ENCODE measurements around the gene ANXA2R. TPM values are rescaled to one million over a fixed set of nuclear protein-coding genes. Genes with fewer than 3 reads are reported as not detected.

ANXA2R gene
- polyA plus RNA-seq, 1 experiment = 0.74 TPM

DNA sequence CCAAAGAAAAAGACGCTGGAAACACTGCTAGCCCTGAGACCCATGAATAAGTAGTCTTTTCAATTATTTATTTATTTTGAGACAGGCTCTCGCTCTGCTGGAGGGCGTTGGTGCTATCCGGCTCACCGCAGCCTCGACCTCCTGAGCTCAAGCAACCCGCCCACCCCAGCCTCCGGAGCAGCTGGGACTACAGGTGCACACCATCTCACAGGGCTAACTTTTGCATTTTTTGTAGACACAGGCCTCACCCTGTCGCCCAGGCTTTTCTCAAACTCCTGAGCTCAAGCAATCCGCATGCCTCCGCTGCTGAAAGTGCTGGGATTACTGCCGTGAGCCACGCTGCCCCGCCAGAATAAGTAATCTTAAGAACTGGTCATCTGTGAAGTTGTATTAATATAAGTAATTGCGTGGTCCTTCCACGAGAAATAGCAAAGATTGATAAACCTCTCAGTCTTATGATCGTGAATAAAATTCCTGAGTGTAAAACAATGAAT lies 1.6 kb downstream of the ANXA2R start:
- DNase-seq (ENCODE audit: low read depth) = no peak
- ChIA-PET CTCF (interaction anchor here (0.5 to 7.7 kb wide), 14 partner anchors 9 to 351 kb away, joined by 3 to 95 read pairs (median 4); no protein-coding TSS in a partner anchor), POLR2A (no interaction called here)
- TF ChIP-seq, protein P1, sequence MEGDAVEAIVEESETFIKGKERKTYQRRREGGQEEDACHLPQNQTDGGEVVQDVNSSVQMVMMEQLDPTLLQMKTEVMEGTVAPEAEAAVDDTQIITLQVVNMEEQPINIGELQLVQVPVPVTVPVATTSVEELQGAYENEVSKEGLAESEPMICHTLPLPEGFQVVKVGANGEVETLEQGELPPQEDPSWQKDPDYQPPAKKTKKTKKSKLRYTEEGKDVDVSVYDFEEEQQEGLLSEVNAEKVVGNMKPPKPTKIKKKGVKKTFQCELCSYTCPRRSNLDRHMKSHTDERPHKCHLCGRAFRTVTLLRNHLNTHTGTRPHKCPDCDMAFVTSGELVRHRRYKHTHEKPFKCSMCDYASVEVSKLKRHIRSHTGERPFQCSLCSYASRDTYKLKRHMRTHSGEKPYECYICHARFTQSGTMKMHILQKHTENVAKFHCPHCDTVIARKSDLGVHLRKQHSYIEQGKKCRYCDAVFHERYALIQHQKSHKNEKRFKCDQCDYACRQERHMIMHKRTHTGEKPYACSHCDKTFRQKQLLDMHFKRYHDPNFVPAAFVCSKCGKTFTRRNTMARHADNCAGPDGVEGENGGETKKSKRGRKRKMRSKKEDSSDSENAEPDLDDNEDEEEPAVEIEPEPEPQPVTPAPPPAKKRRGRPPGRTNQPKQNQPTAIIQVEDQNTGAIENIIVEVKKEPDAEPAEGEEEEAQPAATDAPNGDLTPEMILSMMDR (IDR thresholded peaks at IDR 0.05; ENCODE audit: insufficient read depth, low read depth, low read length) = no peak
- no peaks in the 10 kb centered on the region for H3K36me3 ChIP-seq (ENCODE audit: control insufficient read depth, insufficient read depth, low read length)
- H3K4me3 ChIP-seq (ENCODE audit: low read depth, low read length) = peak overlapping the region; percentile 30; the same call in 1 of the 2 replicates
- H3K27me3 ChIP-seq (ENCODE audit: control insufficient read depth, insufficient read depth, low read length) = no peaks in the 10 kb centered on the region

DNA sequence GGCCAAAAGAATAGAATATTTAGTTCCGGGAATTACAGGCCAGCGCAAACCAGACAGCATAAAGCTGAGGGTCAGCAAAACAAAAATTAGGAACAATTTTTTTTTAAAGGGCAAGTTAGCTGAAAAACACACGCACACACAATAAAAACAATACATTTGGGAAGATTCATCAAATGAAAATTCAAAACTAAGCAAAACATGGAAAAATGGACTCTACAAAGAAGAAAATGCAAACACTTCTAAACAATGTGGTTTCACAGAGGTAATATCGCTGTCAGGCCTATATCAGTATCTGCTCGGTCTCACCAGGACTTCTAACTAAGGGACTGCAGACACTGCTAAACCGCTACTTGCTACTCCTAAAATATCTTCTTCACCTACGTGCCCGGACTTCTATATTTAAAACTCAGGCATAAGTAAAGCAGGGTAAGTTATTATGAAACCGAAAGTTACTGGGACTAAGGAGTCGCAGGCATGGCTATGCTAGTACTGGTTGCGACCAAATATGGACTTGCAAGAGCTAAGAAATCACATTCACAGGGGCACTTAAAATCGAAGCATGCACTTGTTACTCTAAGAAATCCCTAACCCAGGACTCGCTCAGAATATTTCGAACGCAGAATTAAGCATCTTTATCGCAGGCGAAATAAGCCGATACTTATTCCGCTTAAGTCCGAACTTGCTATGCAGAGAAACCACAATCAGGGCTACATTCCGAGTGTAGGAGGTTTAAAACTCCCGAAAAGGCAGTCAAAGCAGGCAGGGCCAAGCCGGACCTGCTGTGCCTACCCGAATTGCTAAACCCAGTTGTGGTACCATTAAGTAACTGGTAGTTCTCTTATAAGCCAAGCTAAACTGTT lies 2.3 kb downstream of the ANXA2R start:
- TF ChIP-seq, protein P1 (IDR thresholded peaks at IDR 0.05; ENCODE audit: insufficient read depth, low read depth, low read length) = no peak
- ChIA-PET POLR2A (no interaction called here), CTCF (interaction anchor here (0.5 to 7.7 kb wide), 15 partner anchors 8 to 352 kb away, joined by 3 to 95 read pairs (median 4); no protein-coding TSS in a partner anchor)
- Histone ChIP-seq H3K27me3 (ENCODE audit: control insufficient read depth, insufficient read depth, low read length) (no peaks in the 10 kb centered on the region), H3K36me3 (ENCODE audit: control insufficient read depth, insufficient read depth, low read length) (no peaks in the 10 kb centered on the region), H3K4me3 (ENCODE audit: low read depth, low read length) (peak overlapping the region; percentile 30)
- no peak for DNase-seq (ENCODE audit: low read depth)

DNA sequence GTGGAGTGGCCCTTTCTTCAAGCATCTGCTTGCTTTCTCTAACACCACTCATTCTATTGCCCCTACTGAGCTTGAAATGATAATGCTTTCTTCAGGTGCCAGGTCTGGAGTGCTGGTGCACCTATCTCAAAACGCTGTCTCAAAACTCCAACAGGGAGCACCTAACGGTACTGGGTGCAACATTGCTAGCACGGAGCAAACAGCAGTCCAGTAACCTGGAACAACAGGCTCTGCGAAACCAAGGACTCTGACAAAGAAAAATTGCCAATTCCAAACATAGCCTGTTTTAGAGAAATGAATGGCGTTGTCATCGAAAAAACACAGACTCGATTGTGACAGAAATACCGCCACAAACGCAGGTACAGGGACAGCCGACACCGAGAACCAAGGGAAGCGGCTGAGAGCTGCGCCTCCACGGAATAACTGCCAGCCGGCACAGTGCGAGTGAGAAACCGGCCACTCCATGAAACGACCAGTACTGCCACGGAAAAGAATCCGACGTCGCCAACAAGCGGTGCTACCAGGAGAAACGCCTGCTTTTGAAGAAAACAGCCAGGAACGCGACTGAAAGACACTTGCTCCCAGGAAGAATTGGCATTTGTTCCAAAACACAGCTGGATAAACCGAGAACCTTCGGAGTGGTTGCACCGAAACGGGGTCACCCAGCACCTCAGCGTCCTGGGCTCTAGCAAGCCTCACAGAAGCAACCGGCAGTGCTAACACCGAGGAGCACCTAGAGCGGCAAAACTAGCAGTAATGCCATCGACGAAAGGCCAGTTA lies 3.1 kb downstream of the ANXA2R start:
- Histone ChIP-seq H3K36me3 (ENCODE audit: control insufficient read depth, insufficient read depth, low read length) (no peaks in the 10 kb centered on the region), H3K27me3 (ENCODE audit: control insufficient read depth, insufficient read depth, low read length) (no peaks in the 10 kb centered on the region), H3K4me3 (ENCODE audit: low read depth, low read length) (peak overlapping the region; percentile 30)
- ChIA-PET CTCF (interaction anchor here (0.8 to 7.7 kb wide), 8 partner anchors 9 to 126 kb away, joined by 3 to 95 read pairs (median 4); no protein-coding TSS in a partner anchor), POLR2A (no interaction called here)
- TF ChIP-seq, protein P1 (IDR thresholded peaks at IDR 0.05; ENCODE audit: insufficient read depth, low read depth, low read length) = no peak
- no peak for DNase-seq (ENCODE audit: low read depth)

DNA sequence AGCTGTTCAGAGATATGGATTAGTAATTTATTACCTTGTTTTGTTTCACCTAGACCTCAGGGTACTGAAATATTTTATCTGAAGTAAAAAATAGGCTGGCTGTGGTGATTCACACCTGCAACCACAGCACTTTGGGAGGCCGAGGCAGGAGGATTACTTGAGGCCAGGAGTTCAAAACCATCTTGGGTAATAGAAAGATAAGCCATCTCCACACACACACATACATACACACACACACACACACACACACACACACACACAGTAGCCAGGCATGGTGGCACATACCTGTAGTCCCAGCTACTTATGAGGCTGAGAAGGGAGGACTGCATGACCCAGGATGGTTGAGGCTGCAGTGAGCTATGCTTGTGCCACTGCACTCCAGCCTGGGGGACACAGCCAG lies 3.7 kb downstream of the ANXA2R start:
- H3K4me3 ChIP-seq (ENCODE audit: low read depth, low read length) = no peak overlapping the region
- ChIA-PET CTCF (interaction anchor here (0.8 to 7.7 kb wide), 2 partner anchors 43 to 126 kb away, joined by 3 to 95 read pairs; no protein-coding TSS in a partner anchor), POLR2A (no interaction called here)
- DNase-seq (ENCODE audit: low read depth) = no peak
- TF ChIP-seq, protein P1 (IDR thresholded peaks at IDR 0.05; ENCODE audit: insufficient read depth, low read depth, low read length) = no peak
- no peaks in the 10 kb centered on the region for H3K27me3 ChIP-seq (ENCODE audit: control insufficient read depth, insufficient read depth, low read length)
- H3K36me3 ChIP-seq (ENCODE audit: control insufficient read depth, insufficient read depth, low read length) = no peaks in the 10 kb centered on the region

DNA sequence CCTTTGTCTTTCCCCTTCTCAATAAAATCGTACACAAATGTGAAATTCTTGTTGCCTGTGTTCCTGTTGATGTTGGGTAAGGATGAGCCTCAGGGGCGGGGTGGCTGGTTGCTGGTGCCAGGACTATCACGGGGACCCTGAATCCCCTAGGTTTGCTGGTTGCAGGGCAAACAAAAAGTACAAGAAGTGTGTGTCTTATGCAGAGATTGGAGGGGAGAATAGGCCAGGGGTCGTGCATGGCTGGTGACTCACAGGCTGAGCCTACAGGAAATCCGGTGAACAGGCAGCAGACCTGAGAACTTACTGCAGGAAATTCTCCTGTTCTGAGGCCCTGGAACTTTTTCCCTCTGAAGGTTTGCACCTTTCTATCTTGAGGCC lies 5.5 kb downstream of the ANXA2R start:
- H3K4me3 ChIP-seq (ENCODE audit: low read depth, low read length) = no peak overlapping the region
- ChIA-PET CTCF (no interaction called here), POLR2A (no interaction called here)
- H3K27me3 ChIP-seq (ENCODE audit: control insufficient read depth, insufficient read depth, low read length) = no peaks in the 10 kb centered on the region
- no peaks in the 10 kb centered on the region for H3K36me3 ChIP-seq (ENCODE audit: control insufficient read depth, insufficient read depth, low read length)
- TF ChIP-seq, protein P1 (IDR thresholded peaks at IDR 0.05; ENCODE audit: insufficient read depth, low read depth, low read length) = no peak
- no peak for DNase-seq (ENCODE audit: low read depth)

Measured in BJ (cell line).